Central memory CD4-positive, alpha-beta T cell (primary cell): ENCODE measurements around the gene NDUFA6.
A peak's percentile ranks its signal among the peaks of the same experiment; 100 is the strongest.
"Not testable (repeated sequence)": the region's sequence is repeated elsewhere in the genome, so short reads cannot be mapped to it uniquely, and the experiment has no call there.

Source experiments
- DNase-seq: peaks from one replicate; pipeline ENCODE4 v3.0.0; 2022
- total RNA-seq, 3 experiments: gene quantifications; one replicate each; lab custom pipeline; 2026; lab: John Stamatoyannopoulos, UW

The NDUFA6 gene
- 33.4 to 69.7 (median 39.5) reads per million in 3 experiments for total RNA-seq

DNA sequence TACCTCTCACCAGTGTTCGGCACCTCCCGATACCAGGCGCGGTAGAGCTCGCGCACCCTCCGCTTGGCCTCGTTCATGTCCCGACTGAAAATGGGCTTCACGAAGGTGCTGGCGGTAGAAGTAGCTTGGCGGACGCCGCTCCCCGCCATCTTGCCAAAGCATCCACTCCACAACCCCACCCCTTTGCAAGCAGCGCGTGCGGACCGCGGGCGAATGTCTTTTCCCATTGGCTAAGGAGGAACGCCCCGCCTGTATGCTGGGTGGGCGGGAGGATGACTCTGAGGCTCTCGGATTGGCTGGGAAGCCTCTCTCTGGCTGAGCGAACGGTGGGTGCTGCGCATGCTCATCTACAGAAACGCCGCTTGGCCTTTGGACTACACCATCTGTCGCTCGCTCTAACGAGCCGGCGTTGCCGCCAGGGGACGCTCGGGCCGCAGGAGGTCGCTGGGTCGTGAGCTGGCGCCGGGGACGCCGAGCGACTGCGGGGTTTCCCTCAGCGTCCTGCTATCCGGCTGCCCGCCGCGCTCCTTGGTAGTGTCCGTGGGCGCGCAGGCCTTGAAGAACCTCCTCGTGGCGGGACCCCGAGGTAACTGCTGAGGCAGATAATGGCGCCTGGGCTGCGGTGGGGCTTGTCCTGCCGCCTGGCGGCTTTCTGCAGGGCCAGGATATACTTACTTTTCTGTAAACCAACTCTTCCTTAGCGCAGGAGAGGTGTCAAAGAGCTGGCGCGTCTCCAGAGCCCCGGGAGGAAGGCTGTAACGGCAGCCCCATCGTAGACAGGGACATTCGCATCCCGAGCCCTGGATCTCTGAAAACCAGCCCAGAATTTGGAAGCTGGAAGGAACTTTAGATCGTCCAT lies at the start of gene NDUFA6:
Gene NDUFA6 (minus strand): TSS at position 177 of the 859 bp plus-strand sequence. CDS start 28 bp downstream, at position 149.
- peak; percentile 99 for DNase-seq

DNA sequence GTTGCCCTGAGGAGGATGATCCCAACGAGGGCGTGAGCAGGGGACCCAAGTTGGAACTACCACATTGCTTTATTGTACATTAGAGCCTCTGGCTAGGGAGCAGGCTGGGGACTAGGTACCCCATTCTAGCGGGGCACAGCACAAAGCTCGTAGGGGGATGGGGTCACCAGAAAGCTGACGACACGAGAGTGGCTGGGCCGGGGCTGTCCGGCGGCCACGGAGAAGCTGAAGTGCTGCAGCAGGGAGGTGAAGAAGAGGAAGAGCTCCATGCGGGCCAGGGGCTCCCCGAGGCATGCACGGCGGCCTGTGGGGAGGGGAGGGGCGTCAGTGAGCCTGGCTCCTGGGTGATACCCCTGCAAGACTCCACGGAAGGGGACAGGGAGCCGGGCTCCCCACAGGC lies 49.6 kb upstream of the NDUFA6 start:
- not testable (repeated sequence) for DNase-seq

DNA sequence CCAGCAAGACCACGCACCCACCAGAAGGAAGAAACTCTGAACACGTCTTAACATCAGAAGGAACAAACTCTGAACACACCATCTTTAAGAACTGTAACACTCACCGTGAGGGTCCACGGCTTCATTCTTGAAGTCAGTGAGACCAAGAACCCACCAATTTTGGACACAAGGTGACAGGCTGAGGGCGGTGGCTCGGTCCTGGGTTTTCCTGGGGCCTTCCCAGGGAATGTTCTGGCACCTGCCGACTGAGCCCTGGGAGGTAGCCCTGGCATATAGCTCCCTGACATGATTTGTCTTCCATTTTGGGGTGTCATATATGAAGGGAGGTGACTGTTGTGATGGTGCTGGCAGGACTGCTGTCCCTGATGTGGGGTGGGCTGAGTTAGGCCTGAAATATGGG lies 48.9 kb upstream of the NDUFA6 start:
- DNase-seq = not testable (repeated sequence)

DNA sequence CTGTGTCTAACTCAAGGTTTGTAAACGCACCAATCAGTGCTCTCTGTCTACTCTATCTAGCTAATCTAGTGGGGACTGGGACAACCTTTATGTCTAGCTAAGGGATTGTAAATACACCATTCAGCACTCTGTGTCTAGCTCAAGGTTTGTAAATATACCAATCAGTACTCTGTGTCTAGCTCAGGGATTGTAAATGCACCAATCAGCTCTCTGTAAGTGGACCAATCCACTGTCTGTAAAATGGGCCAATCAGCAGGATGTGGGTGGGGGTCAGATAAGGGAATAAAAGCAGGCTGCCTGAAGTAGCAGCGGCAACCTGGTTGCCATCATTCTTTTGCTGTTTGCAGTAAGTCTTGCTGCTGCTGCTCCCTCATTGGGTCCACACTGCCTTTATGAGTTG lies 48.4 kb upstream of the NDUFA6 start:
- DNase-seq = no peak

DNA sequence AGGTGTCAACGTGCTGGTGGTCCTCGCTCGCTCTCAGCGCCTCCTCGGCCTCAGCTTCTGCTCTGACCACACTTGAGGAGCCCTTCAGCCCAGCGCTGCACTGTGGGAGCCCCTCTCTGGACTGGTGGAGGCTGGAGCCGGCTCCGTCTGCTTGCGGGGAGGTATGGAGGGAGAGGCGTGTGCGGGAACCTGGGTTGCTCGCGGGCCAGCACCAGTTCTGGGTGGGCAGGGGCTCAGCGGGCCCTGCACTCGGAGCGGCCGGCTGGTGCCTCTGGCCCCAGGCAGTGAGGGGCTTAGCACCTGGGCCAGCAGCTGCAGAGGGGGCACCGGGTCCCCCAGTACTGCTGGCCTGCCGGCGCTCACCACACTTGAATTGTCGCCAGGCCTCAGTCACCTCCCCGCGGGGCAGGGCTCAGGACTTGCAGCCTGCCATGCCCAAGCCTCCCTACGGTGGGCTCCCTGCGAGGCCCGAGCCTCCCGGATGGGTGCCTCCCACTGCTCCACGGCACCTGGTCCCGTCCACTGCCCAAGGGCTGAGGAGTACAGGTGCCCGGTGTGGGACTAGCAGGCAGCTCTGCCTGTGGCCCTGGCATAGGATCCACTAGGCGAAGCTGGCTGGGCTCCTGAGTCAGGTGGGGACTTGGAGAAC lies 47.7 kb upstream of the NDUFA6 start:
- DNase-seq = no peak

DNA sequence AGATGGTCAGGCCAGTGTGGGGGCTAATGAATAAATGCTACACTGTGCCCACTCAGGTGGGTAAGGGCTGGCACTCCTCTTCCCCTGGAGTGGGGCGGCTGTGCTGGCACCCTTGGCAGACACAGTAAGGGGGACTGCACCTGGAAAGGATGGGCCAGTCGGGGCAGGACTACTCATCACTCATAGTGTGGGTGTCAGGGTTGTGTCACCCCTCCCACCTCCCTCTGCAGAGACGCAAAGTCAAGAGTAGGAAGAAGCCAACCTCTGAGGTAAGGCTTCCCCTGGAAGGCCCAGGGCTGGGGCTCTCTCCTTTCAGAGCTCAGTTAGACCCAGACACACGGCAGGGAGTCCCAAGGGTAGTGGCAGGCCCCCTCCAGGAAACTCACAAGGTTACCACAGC lies 45.1 kb upstream of the NDUFA6 start:
- not testable (repeated sequence) for DNase-seq

DNA sequence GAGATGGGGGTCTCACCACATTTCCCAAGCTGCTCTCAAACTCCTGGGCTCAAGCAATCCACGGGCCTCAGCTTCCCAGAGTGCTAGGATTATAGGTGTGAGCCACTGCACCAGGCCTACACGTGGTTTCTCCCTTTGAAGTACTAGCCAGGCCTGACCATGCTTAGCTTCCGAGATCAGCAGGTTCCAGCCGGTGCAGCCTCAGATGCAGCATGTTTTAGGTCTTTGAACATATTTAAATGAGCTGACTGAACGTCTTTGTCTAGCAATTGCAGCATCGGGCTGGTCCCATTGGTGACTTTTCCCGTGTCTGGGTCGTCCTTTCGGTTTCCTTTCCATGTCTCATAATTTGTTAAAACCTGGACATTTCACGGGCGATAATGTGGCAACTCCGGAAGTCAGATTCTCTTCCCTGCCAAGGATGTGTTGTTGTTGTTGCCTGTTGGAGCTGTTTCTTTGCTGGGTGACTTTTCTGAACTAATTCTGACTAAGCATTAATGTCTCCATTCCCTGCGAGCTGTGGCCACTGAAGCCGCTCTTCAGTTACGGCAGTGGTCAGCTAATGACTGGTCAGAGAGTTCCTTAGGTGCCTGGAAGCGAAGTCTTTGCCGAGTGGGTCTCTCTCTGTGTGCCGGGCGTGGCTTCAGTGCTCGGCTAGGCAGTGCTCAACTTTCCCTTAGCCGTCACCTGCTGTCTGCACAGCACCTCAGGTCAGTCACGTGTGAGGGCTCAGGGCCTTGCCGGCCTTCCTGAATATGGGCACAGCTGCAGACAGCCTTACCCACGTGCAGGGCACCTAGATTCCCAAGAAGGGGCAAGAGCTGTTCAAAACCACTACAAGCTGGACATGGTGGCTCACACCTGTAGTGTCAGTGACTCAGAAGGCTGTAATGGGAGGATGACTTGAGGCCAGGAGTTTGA lies 43.8 kb upstream of the NDUFA6 start:
- DNase-seq = no peak

DNA sequence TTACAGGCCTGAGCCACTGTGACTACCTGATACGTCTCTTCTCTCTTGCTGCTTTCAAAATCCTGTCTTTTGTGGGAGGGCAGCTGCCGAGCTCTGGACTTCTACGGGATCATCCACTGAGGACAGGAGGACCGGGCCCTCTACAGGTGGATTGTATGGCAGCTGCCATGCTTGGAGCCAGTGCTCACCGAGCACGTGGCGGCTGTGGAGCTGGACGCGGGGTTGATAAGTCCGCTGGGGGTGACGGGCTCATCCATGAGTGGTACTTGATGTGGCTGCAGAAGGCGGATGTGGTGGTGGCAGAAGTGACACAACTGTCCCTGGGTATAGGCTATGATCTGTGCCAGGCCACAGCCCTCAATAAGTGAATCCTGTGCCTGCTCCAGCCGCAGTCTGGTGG lies 41.9 kb upstream of the NDUFA6 start:
- DNase-seq = no peak

DNA sequence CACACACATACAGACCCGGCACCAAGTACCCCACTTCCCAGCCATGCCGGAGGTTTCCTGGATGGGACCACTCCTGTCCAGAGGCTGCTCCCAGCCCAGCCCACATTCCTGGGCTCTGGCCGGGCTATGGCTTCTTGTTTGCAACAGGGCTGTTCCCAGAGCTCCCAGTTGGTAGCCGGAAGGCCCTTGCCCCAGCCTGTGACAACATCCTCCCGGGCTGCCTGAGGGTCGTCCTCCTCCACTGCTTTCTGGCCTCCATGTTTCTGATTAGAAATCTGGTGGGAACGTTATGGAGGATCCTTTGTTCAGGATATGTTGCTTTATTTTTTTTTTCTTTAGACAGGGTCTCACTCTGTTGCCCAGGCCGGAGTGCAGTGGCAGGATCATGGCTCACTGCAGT lies 41.0 kb upstream of the NDUFA6 start:
- DNase-seq = no peak

DNA sequence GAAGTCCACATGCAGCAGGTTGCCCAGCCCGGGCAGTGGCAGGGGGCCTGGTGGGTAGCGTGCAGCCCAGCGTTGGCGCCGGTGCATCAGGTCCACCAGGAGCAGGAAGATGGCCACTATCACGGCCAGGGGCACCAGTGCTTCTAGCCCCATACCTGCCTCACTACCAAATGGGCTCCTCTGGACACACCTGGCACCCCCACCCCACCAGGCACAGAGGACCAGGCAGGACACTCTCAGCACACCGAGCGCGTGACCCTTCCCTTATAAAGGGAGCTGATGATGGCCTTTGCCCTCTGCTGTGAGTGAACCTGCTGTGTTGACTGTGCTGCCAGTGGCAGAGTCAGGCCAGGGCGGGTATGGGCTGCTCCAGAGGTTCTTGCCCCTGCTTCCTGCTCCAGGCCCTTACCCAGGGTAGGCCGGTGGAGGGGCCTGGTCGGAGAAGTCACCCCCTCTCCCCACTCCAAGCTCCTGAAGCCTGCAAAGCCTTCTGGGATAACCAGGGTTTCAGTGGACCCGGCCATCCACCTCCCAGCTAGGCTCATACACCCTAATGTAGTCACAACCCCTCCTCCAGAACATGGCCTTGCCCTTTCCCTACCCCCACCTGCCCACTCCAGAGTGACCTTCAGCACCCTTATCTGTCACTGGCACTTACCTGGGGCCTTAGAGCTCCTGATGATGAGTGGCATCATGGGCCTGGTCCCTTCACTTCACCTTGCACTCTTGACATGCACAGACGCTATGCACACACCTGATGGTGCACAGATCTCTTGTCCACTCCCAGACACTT lies 40.3 kb upstream of the NDUFA6 start, which contains the start of gene CYP2D6:
Gene CYP2D6 (minus strand): TSS at position 172 of the 793 bp plus-strand sequence. CDS start 19 bp downstream, at position 153.
- not testable (repeated sequence) for DNase-seq

DNA sequence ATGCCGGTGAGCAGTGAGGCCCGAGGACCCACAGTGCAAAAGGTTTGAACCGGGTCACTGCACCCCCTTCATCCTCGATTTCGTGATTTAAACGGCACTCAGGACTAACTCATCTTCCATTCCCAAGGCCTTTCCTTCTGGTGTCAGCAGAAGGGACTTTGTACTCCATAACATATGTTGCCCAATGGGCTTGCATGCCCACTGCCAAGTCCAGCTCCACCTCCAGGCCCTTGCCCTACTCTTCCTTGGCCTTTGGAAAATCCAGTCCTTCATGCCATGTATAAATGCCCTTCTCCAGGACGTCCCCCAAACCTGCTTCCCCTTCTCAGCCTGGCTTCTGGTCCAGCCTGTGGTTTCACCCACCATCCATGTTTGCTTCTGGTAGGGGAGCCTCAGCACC lies 39.6 kb upstream of the NDUFA6 start:
- not testable (repeated sequence) for DNase-seq

DNA sequence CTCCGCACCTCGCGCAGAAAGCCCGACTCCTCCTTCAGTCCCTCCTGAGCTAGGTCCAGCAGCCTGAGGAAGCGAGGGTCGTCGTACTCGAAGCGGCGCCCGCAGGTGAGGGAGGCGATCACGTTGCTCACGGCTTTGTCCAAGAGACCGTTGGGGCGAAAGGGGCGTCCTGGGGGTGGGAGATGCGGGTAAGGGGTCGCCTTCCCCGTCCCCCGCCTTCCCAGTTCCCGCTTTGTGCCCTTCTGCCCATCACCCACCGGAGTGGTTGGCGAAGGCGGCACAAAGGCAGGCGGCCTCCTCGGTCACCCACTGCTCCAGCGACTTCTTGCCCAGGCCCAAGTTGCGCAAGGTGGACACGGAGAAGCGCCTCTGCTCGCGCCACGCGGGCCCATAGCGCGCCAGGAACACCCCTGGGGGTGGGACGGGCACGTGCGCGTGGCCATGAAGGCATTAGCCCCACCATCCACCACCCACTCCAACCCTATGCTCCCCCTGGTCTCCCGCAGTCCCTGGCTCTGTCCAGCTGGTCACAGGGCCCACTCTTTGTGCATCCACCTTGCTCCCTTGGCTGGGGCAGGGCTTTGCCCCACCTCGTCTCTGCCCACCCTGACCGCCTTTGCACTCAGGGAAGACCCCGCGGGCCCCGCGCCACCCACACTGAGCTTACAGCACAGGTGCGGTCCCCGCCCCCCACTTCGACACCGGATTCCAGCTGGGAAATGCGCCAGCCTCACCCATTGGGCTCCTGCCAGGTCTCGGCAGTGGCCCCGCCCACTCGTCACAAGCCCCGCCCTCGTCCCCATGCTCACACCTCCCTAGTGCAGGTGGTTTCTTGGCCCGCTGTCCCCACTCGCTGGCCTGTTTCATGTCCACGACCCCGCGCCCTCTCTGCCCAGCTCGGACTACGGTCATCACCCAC lies 38.5 kb upstream of the NDUFA6 start:
- not testable (repeated sequence) for DNase-seq

DNA sequence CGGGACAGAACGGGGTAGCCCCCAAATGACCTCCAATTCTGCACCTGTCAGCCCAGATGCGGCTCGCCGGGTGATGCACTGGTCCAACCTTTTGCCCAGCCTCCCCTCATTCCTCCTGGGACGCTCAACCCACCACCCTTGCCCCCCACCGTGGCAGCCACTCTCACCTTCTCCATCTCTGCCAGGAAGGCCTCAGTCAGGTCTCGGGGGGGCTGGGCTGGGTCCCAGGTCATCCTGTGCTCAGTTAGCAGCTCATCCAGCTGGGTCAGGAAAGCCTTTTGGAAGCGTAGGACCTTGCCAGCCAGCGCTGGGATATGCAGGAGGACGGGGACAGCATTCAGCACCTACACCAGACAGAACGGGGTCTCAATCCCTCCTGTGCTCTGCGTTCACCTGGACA lies 37.4 kb upstream of the NDUFA6 start:
- not testable (repeated sequence) for DNase-seq

DNA sequence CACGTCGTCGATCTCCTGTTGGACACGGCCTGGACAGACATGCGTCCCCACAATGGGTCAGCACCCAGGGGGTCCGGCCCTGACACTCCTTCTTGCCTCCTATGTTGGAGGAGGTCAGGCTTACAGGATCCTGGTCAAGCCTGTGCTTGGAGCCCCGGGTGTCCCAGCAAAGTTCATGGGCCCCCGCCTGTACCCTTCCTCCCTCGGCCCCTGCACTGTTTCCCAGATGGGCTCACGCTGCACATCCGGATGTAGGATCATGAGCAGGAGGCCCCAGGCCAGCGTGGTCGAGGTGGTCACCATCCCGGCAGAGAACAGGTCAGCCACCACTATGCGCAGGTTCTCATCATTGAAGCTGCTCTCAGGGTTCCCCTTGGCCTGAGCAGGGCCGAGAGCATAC lies 37.0 kb upstream of the NDUFA6 start:
- no peak for DNase-seq

DNA sequence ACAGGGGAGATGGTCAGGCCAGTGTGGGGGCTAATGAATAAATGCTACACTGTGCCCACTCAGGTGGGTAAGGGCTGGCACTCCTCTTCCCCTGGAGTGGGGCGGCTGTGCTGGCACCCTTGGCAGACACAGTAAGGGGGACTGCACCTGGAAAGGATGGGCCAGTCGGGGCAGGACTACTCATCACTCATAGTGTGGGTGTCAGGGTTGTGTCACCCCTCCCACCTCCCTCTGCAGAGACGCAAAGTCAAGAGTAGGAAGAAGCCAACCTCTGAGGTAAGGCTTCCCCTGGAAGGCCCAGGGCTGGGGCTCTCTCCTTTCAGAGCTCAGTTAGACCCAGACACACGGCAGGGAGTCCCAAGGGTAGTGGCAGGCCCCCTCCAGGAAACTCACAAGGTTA lies 33.0 kb upstream of the NDUFA6 start:
- DNase-seq = not testable (repeated sequence)

DNA sequence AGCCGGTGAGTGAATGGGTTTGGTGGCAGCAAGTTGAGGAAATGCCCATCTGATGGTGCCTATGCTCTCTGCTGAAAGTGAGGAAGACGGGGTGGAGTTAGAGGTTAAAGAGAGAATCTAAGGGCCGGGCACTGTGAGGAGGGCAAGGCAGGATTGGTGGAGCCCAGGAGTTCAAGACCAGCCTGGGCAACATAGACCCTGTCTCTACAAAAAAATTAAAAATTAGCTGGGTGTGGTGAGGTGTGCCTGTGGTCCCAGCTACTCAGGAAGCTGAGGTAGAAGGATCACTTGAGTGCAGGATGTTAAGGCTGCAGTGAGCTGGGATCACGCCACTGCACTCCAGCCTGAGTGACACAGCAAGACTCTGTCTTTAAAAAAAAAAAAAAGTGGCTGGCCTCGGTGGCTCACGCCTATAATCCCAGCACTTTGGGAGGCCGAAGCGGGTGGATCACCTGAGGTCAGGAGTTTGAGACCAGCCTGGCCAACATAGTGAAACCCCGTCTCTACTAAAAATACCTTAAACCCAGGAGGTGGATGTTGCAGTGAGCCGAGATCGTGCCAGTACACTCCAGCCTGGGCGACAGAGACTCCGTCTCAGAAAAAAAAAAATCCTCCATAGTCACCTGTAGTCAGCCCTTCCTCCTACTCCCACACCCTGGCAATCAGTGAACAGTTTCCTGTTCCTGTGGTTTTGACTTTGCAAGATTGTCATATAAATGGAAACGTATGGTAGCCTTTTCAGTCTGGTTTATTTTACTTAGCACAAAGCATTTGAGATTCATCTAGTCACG lies 29.9 kb upstream of the NDUFA6 start:
- DNase-seq = peak; percentile 71

DNA sequence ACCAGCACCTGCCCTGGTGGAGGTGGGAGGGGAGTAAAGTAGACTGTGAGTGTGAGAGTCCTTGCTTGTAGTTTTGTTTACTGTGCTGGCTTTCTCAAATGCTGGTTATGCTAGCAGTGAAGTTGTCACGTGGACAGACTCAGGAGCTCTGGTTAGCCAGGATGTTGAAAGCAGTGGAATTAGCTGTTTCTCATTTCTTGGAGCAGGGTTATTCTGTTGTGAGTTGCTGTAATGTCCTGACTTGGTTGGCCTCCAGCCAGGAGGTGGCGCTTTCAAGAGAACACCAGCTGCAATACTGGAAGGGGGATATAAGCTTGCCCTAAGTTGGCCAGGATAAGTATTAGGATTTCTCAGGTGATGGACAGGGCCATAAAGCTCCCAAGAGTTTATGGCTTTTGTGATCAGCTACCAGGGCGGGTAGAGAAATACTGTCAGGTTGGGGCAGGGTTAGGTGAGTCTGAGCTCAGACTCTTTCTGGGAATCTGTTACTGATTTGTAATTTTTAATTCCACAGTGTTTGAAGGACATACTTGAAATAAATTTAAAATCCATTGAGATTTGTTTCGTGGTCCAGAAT lies 26.4 kb upstream of the NDUFA6 start:
- DNase-seq = no peak

DNA sequence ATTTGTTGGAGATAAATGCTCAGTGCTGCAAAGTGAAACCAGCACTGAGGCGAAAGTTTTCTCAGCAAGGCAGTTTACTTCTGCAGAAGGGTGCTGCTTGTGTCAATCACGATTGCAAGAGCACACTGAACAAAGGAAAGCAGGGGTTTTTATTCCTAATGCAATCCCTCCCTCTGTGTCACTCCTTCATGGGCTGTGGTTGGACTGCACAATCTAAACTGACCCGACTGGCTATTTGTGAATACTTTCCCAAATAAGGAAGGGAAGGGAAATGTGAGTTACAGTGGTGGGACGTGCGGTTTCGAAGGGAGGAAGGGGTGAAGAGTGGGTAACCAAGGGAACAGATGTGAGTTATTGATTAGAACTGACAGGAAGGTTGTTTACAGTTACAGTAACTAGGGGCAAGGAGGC lies 24.9 kb upstream of the NDUFA6 start:
- not testable (repeated sequence) for DNase-seq

DNA sequence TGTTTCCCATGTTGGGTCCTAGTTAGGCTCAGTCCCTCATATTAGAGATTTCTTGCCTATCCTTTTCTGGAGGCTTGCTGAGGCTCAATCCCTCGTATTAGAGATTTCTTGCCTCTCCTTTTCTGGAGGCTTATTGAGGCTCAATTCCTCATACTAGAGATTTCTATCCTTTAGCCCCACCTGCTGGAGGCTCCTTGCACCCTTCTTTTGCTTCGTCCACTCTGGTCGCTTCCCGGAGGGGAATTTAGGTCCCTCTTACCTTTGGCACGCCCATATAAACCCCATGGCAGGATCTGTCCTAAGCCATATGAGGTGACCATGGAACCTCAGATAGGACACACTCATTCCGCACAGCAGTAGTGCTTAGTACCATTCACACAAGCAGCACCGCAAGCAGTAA lies 24.1 kb upstream of the NDUFA6 start:
- DNase-seq = no peak

DNA sequence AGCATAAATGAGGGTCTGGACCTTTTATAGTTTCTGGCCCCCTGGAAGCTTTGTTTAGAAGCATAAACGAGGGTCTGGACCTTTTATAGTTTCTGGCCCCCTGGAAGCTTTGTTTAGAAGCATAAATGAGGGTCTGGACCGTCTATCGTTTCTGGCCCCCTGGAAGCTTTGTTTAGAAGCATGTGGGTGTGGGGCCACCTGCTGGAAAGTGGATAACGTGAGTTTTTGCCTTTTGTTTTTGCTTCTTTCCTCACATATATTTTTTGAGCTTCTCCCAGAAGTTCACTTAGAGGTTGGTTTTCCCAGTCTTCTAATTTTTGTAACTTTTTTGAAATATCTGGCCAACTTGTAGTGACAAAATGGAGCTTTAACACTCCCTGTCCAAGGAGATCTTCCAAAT lies 22.2 kb upstream of the NDUFA6 start:
- not testable (repeated sequence) for DNase-seq
